Measurements from ENCODE around the gene CD55.

The CD55 gene

DNA sequence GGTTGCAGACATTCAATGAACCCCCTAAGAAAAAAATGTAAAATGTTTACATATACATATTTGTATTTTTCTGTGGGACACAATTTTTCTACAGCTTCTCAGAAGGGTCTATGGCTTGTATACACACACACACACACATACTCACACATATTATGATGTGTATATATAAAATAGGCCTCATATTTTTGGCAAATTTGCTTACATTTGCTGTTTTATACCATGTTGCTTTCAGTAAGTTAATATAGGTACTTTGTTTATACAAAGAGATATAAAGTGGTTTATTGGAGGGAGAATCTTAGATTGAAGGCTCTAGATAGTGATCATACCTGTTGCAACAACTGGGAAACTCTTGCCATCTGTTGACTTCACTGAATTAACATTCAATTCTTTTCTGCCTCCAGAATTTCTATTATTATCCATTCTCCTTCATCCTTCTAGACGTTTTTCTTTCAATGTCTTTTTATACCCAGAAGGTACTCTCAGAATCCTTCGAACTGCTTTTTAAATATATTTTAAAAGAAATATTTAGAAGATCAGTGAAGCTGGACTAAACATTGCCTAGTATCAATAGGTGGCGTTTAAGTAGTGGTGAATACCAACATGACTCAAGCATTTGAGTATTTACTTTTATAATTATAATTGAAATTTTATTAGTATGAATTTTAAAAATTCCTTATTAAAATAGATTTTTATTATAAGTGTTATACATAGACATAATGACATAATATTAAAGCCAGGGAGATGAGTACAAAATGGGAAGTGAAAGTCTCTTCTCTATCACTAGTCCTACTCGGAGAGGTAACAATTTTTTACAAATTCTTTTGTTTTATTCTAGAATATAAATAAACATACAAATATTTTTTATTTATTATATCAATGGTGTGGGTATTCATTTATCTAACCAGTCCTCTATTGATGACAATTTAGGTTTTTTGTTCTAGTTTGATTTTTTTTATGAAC lies 10.2 kb downstream of the CD55 start:
- no peak for DNase-seq

DNA sequence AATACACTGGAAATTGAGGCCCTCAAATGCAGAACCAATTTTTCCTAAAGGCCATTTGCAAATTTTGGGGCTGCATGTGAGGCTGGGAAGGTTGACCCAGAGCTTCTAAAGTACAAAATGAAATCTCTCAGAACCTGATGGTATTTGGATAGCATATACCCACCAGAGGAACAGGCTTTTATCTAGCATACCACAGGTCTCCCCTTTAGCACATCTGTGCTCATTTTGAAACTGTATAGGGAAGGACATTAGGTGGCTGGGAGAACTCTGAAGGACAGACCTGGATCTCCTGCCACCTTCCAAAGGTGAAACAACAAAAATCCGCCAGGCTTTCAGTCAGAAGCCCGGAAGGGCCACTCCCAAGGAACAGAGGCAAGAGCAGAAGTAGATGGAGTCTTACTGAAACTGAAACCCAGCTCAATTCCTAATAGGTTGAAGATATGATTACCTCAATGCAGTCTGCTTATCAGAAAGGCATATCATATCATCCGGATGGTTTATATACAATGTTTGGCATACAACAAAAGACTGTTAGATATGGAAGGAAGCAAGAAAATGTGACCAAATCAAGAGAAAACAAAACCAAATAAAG lies 11.6 kb downstream of the CD55 start:
- DNase-seq: no peak

DNA sequence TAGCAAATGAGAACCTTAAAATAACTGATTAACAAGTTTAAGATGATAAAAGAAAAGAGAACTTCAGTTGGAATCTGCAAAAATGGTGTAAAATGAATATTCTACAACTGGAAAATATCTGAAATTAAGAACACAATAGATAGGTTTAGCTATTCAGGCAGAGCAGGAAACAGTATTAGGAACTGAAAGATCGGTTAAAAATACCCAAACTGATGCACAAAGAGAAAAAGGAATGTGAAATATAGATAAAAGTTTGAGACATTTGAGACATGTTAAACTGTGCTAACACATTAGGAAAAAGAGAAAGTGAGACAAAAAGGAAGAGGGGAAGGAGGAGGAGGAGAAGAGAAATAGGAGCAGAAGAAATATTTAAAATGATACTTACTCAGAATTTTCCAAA lies 12.1 kb downstream of the CD55 start:
- DNase-seq: no peak

DNA sequence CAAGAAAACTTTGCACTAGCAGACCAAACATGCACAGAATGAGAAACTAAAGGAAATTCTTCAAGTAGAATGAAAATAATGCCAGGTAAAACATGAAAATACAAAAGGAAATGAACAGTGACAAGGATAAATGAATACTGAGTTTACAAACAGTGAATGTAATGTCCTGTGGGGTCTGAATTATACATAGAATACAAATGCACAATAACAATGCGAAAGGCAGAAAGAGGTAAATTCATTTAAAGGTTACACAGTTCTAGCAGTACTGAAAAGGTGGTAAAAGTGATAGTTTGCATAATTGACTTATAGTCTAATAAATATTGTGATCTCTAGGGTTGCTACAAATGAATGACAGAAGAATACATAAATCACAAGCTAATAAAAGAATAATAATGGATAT lies 12.9 kb downstream of the CD55 start:
- no peak for DNase-seq

DNA sequence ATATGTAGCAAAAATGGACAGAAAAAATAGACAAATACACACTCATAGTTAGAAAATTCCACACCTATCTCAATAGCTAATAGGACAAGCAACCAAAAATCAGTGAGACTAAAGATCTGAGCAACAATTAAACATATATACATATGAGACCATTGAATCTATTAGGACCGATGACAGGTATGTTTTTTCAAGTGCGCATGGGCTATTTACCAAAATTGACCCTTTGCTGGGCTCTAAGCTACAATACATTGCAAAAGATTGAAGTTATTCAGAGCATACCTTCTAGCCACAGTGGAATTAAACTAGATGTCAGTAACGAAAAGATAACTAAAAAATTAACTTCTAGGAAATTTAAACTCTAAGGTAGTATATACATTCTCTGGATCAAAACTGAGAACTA lies 13.7 kb downstream of the CD55 start:
- DNase-seq: no peak

DNA sequence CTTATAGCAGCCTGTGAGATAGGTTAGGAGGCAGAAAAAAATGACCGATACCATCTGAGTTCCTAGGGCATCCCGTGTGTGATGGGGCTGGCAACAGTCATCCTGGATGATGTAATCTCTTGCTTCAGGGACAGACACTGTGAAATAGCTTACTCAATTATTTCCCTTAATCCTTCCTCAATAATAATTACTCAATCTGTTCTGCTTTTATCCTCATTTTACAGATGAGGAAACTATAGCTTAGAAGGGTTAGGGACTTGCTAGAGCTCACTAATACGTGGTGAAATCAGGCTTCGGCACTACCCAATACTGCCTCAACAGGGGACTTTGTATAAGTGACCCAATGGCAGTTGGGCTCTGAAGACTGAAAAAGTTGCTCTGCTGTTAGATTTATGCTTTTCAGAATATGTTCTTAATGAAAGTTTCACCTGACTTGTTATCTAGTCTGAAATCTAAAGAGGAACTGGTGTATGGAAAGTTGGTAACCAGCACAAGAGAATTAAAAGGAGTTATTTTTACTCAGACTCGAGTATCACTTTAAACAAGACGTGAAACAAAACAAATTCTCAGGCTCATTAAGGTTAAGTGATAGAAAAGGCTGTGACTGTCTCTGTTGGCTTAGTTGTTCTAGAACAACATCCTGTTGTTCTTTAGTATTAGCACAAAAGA lies 14.4 kb downstream of the CD55 start:
- DNase-seq: no peak

DNA sequence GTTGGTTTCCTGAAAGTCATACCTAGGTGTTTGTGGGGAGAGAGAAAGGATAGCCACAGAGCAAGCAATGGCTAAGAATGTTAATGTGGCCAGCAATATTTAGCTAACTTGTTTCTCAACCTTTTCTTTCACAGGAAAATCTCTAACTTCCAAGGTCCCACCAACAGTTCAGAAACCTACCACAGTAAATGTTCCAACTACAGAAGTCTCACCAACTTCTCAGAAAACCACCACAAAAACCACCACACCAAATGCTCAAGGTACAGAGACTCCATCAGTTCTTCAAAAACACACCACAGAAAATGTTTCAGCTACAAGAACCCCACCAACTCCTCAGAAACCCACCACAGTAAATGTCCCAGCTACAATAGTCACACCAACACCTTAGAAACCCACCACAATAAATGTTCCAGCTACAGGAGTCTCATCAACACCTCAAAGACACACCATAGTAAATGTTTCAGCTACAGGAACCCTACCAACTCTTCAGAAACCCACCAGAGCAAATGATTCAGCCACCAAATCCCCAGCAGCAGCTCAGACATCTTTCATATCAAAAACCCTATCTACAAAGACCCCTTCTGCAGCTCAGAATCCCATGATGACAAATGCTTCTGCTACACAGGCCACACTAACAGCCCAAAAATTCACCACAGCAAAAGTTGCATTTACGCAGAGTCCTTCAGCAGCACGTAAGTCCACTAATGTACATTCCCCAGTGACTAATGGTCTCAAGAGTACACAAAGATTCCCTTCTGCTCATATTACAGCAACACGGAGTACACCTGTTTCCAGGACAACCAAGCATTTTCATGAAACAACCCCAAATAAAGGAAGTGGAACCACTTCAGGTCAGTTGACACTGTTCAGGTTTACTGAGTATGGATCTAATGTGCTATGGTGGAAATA lies 15.3 kb downstream of the CD55 start:
- no peak for DNase-seq

DNA sequence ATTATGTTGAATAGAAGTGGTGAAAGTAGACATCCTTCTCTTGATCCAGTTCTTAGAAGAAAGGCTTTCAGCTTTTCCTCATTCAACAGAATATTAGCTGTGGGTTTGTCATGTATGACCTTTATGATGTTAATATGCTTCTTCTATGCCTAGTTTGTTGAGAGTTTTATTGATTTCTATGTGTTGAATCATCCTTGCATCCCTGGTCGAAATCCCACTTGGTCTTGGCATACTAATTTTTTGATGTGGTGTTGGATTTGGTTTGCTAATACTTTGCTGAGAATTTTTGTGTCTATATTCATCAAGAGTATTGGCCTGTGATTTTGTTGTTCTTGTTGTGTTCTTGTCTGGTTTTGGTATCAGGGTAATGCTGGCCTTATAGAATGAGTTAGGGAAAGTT lies 20.9 kb downstream of the CD55 start:
- no peak for DNase-seq

DNA sequence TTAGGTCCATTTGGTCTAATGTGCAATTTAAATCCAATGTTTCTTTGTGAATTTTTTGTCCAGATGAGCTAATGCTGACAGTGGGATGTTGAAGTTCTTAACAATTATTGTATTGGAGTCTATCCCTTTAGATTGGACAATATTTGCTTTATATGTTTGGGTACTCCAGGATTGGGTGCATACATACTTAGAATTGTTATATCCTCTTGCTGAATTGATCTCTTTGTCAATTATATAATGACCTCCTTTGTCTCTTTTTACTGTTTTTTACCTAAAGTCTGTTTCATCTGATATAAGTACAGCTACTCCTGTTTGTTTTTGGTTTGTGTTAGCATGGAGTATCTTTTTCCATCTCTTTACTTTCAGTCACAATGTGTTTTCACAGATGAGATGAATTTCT lies 22.2 kb downstream of the CD55 start:
- DNase-seq: no peak

DNA sequence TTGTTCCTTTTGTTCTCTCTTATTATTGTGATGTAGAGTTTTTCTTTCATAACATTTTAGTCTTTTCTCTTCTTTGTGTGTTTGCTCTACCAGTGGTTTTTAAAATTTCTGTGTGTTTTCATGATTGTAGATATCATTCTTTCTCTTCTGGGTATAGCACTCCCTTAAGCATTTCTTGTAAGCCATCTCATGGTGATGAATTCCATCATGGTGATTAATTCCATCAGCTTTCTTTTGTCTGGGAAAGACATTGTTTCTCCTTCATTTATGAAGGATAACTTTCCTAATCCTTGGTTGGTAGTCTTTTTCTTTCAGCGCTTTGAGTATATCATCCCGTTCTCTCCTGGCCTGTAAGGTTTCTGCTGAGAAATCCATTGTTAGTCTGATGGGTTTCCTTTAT lies 22.7 kb downstream of the CD55 start:
- DNase-seq: no peak

DNA sequence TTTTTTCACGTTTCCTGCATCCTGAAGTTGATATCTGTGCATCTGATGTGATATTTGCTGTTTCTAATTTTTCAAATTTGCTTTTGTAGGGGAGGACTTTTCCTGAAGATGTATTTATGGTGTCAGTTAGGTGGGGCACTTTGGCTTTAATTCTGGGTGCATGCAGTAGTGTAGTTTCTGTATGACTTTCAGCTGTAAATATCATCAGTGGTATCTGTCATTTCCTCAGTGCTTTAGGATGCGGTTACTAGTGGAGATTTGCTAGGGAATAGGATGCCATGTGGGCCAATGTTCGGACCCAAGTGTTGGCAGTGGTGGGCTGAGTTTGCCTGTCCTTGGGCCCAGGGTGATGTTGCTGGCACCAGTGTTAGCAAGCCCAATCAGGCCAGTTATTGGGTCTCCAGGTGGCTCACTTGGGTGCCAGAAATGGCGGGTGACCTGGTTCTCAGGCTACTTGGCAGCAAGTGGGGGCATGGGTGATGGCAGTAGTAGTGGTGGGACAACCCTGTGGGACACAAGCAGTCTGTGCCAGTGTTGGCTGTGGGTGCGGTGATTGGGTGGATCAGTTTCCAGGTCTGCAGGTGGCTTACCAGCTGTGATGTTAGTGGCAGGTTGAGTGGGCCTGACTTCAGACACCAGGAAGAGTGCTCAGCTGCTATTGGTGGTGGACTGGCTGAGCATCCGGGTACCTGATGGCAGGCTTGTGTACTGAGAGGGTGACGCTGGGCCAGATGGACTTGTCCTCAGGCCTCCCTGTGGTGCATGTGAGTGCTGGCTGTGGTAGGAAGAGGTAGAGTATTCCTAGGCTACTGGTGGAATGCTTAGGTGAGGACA lies 24.4 kb downstream of the CD55 start:
- no peak for DNase-seq

DNA sequence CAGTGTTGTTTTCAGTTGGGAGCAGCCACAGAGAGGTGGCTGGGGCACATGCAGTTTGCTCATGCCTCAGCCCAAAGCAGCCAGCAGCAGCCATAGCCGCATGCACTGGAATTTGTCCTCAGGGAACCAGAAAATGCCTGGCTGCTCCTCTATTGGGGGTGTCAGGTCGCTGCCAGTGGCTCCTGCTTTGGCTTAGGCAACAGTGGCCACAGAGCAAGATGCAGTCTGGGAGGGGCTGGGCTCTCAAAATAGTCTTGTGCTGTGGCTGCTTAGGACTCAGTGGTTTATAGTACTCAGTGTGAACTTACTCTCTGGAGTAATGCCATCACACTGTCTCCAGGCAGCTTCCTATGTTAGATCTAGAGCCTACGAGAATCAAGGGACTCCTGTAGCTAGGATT lies 25.0 kb downstream of the CD55 start:
- no peak for DNase-seq

DNA sequence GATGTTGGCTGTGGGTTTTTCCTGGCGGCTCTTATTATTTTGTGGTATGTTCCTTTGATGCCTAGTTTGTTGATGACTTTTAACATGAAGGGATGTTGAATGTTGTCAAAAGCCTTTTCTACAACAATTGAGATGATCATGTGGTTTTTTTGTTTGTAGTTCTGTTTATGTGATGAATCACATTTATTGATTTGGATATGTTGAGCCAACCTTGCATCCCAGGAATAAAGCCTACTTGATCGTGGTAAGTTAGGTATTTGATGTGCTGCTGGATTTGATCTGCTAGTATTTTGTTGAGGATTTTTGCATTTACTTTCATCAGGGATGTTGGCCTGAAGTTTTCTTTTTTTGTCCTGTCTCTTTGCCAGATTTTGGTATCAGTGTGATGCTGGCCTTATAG lies 28.5 kb downstream of the CD55 start:
- no peak for DNase-seq

DNA sequence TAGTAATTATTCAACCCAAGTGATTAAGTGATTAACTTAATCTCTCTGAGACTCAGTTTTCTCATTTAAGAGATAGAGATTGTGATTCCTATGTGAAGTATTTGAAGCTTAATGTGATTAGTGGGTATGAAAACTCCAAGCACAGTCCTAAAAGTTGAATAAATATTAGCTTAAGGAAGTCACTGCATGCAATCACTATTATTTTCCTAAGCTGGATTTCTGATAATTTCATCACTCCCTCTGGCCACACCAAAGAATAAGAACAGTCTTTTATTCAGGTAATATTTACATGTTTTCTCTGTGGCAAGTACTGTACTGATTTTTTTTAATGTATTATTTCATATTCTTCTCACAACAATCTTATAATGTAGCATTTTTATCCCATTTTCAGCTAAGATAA lies 31.1 kb downstream of the CD55 start:
- no peak for DNase-seq

DNA sequence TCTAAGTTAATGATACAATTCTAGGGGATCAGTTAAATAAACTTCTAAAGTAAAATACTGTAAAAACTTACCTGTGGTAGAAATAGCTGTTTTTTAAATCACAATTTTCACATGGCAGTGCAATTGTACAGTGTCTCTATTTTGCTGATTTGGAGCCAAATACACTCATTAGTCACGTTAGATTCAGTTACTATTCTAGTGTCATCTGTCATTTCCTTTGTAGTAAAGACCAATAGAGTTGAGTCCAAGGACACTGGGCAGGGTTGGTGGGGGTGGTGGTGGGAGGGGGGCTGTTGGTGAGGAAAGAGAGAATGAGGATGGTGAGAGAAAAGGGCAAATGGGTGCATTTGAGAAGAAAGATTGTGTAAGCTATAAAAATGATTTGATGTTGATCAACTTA lies 33.6 kb downstream of the CD55 start:
- DNase-seq: no peak

DNA sequence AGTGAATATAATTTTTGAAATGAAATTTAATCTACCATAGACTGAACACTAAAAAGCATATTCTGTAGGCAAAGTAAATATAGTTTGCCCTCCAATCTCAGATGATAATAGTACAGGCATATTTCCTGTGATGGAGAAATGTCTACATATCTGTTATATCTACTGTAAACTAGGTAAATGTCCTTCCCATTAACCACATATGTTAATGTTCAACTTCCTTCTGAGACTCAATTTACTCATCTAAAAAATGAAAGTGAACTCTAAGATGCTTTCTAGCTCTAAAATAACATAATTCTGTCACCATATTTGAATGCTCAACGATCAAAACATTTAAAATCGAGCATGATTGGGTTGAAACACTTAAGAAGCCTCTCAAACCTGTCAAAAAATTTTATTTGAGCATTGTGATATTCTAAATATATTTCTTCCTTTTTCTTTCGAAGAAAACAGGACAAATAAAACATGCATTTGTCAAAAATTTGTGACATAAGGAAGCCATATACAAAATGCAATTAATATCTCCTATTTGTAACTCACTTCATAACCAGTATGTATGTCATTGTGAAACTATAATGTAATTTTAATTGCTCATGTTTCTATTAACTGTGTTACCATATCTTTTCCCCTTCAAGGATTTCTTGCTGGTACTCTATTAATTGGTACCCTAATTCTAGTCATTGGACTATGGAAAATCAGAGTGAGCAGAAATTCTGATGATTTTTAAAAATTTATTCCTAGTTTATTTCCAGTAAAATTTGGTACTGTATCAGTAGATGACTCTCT lies 34.2 kb downstream of the CD55 start:
- no peak for DNase-seq

DNA sequence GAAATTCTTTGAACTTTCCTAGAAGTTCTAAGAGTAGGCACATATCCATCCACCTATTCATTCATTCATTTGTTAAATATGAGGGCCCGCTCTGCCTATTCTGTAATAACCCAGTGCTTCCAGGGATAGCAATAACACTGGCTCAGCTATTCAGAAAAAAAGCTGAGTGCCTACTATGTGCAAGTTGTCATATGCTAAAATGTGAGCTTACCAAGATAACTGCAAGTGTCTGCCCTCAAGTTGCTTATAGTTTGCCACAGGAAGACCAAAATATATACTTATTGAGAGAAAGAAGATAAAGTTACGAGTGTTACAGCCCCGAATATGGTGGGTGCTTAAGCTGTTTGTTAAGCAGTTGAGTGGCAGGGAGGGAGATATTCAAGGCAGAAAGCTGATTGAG lies 39.6 kb downstream of the CD55 start:
- no peak for DNase-seq

DNA sequence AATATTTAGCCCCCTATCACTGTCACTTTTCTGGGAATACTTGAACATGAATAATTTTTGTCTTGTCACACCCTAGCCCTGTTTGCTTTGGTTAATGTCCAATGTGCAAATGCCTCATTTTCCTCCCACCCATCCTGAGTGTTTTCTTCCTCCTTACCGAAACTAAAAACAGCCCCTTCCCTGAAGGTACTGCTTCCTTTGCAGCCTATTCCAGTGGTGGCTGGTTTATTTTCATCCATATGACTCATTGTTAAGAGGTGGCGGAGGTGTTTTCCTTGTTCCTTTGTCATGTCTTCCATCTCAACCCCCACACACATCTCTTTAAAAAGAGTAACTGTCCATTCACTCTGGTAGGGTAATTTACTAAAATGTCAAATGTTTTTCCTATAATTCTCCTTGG lies 40.4 kb downstream of the CD55 start:
- no peak for DNase-seq

DNA sequence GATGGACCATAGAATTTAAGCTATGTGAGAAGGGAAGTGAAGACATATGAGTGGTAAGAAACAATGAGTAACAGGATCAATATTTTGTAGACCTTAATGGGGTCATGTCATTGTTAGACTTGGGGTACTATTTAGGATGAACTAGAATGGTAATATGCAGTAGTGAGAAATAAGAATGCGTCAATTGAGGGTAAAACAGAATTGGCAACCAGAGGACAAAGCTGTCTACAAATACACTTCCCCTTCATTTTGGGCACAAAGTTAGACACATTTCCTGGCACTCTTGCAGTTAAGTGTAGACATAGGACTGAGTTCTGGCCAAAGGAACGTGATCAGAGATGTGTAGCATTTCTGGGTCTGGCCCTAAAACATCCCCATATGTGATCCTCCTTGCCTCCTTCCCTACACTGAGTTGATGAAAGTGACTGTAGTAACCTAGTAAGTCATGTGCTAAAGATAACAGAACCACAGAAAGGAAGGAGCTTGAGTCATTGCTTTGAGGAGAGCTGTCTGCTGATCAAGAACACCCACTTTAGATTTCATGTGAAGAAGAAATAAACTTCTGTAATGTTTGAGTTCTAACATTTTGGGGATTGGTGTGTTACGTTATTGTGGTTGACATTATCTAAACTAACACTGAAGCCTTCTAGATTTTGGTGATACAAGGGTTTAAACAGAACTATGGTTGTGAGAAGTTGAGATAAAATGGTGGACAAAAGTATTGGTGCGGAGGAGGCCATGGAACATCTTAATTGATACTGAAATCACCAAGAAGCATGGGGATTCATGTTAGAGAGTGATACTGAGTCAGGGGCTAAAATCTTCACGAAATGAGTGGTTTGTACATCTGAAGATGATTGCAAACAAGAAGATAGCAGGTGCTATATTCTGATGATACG lies 41.7 kb downstream of the CD55 start:
- no peak for DNase-seq

DNA sequence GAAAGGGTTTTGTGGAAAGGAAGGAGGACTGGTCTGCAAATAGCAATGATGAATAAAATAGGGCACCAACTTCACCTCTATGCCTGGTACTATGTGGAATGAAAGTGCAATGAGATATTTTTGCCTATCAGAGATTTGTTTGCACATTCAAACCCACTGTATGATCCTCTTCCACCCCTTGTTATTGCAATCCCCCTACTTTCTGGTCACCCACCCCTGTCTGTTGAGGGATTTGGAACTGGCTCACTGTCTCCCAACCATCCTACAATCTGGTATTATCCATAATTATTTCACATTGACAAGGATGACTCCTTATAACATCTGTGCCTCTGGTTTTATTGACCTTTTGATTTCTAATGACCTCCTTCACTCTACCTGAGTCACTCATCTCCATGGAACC lies 42.4 kb downstream of the CD55 start:
- no peak for DNase-seq

Data from NCI-H187 (cell line).